Upper lobe of left lung (tissue), 6 donors: ENCODE data around the gene ZNF248. TPM values are rescaled to one million over a fixed set of nuclear protein-coding genes. Genes with fewer than 3 reads are reported as not detected.

Source experiments
- ATAC-seq, 2 donors: fragments of 200-7000 bp; cut with Tn5 transposase; one replicate each; pipeline ENCODE4 v1.9.1; 2022; ENCODE audit warnings: mild to moderate bottlenecking in 2 of 2, moderate library complexity in 2 of 2; ENCODE audit not compliant: low FRiP score in 2 of 2
- DNase-seq, 2 donors: peaks; one replicate each; pipeline ENCODE4 v3.0.0-alpha.2; 2019 to 2020
- H3K27ac ChIP-seq, 4 donors: fragments of 200-600 bp; sonication (generic); one replicate each; pipeline ENCODE4 v1.5.1; 2016 to 2019
- H3K27me3 ChIP-seq, 4 donors: fragments of 200-600 bp; sonication (generic); one replicate each; pipeline ENCODE4 v1.5.1; 2017 to 2019
- H3K36me3 ChIP-seq, 4 donors: fragments of 200-600 bp; sonication (generic); one replicate each; pipeline ENCODE4 v1.5.1; 2016 to 2019
- H3K4me1 ChIP-seq, 4 donors: fragments of 200-600 bp; sonication (generic); one replicate each; pipeline ENCODE4 v1.5.1; 2018 to 2019
- H3K4me3 ChIP-seq, 4 donors: fragments of 200-600 bp; sonication (generic); one replicate each; pipeline ENCODE4 v1.5.1; 2017 to 2019; ENCODE audit warnings: mild to moderate bottlenecking in 2 of 4, moderate library complexity in 1 of 4
- H3K9me3 ChIP-seq, 4 donors: fragments of 200-600 bp; sonication (generic); one replicate each; pipeline ENCODE4 v1.5.1; 2018 to 2019
- EP300 ChIP-seq, 4 donors: sonication (generic); formaldehyde crosslinking; IDR thresholded peaks; one replicate each; pipeline ENCODE4 v1.5.1; 2017; ENCODE audit warnings: antibody characterized with exemption in 4 of 4, control low read depth in 2 of 4
- POLR2A ChIP-seq, 4 donors: fragments of 450-650 bp; IDR thresholded peaks; one replicate each; pipeline ENCODE4 v1.5.1; 2016 to 2017; ENCODE audit warnings: antibody characterized with exemption in 4 of 4, mild to moderate bottlenecking in 2 of 4
- POLR2AphosphoS5 ChIP-seq, 2 donors: sonication (generic); formaldehyde crosslinking; IDR thresholded peaks; one replicate each; pipeline ENCODE4 v1.5.1; 2017; ENCODE audit warnings: antibody characterized with exemption in 2 of 2
- WGBS, 2 donors: methylation state at CpG; one replicate each; pipeline ENCODE4 v1.1.5; 2017 to 2018; 5-methylcytosine and 5-hydroxymethylcytosine counted together
- total RNA-seq, 6 donors: library from RNA; depleted of rRNA in 4 of 6; stranded (reverse); fragments of >200 nt in 4 of 6; gene quantifications; one replicate each; pipeline versions ENCODE4 v1.1.0 to v1.2.1, GENCODE V29; 2016 to 2021
- TF ChIP-seq, protein P1 (sequence below), 6 experiments: fragments of 450-650 bp in 4 of 6; fragments of 200-600 bp in 2 of 6; sonication (generic) in 2 of 6; IDR thresholded peaks; one replicate each; pipeline ENCODE4 v1.5.1; 2016 to 2019; ENCODE audit warnings: antibody characterized with exemption in 6 of 6
- donor health status: DM: no; HTN: no; CAD: no; lungs with moderate emphysema.
- donor health status: DM: no; HTN: yes; CAD: no; lungs with severe emphysema.

ZNF248 gene
- total RNA-seq, 6 donors from 2014 or later, result 8.5 to 38.8 (median 11.0) TPM

DNA sequence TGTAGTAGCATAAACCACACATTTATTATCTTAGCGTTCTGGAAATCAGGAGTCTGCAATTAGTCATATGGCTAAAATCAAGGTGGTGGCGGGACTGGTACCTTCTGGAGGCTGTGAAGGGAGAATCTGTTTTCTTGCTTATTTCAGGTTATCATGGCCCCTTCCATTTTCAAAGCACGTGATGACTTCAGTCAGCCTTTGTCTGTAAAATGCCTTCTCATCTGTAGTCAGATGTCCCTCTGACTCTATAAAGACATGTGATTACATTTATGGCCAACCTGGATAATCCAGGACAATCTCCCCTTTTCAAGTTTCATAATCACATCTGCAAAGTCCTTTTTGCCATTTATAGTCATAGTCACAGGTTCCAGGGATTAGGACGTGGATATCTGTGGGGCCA is 15.5 kb upstream of the ZNF248 start:
- 86 to 87% methylated on average over 4 of the region's 4 CpGs for WGBS, 2 donors
- no peaks in the 10 kb centered on the region for H3K36me3 ChIP-seq
- no peaks in the 10 kb centered on the region for H3K4me1 ChIP-seq
- H3K27ac ChIP-seq, result no peak overlapping the region
- ATAC-seq (no peak), DNase-seq (no peak)
- no peaks in the 10 kb centered on the region for H3K9me3 ChIP-seq
- TF ChIP-seq POLR2A (IDR thresholded peaks at IDR 0.05), result no peak
- TF ChIP-seq POLR2AphosphoS5 (IDR thresholded peaks at IDR 0.05), result no peak
- TF ChIP-seq, protein P1, sequence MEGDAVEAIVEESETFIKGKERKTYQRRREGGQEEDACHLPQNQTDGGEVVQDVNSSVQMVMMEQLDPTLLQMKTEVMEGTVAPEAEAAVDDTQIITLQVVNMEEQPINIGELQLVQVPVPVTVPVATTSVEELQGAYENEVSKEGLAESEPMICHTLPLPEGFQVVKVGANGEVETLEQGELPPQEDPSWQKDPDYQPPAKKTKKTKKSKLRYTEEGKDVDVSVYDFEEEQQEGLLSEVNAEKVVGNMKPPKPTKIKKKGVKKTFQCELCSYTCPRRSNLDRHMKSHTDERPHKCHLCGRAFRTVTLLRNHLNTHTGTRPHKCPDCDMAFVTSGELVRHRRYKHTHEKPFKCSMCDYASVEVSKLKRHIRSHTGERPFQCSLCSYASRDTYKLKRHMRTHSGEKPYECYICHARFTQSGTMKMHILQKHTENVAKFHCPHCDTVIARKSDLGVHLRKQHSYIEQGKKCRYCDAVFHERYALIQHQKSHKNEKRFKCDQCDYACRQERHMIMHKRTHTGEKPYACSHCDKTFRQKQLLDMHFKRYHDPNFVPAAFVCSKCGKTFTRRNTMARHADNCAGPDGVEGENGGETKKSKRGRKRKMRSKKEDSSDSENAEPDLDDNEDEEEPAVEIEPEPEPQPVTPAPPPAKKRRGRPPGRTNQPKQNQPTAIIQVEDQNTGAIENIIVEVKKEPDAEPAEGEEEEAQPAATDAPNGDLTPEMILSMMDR (IDR thresholded peaks at IDR 0.05), result no peak
- no peak for TF ChIP-seq EP300 (IDR thresholded peaks at IDR 0.05)
- H3K4me3 ChIP-seq, result no peak overlapping the region
- no peaks in the 10 kb centered on the region for H3K27me3 ChIP-seq

DNA sequence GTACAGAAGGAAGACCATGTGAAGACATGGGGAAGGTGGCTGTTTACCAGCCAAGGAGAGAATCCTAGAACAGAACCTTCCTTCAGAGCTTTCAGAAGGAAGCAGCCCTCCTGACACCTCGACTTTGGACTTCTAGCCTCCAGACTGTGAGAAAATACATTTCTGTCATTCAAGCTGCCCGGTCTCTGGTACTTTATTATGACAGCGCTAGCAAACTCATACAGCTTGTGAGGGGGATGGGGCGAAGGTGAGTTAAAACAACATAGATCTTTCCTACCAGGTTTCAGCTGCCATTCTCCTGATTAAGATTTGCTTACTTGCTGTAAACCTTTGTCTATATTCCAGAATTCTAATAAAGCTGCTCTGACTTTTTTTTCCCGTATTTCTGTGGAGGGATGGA is 14.9 kb upstream of the ZNF248 start:
- H3K4me1 ChIP-seq, result no peaks in the 10 kb centered on the region
- ATAC-seq (no peak), DNase-seq (no peak)
- H3K27me3 ChIP-seq, result no peaks in the 10 kb centered on the region
- H3K9me3 ChIP-seq, result no peaks in the 10 kb centered on the region
- H3K4me3 ChIP-seq, result no peak overlapping the region
- H3K36me3 ChIP-seq, result no peaks in the 10 kb centered on the region
- TF ChIP-seq, protein P1 (IDR thresholded peaks at IDR 0.05), result no peak
- TF ChIP-seq EP300 (IDR thresholded peaks at IDR 0.05) (no peak), POLR2AphosphoS5 (IDR thresholded peaks at IDR 0.05) (no peak)
- no peak overlapping the region for H3K27ac ChIP-seq
- WGBS, 2 donors, result 81 to 88% methylated on average over 5 of the region's 5 CpGs

GRCh38 chr10:37871568-37872251 is 14.3 kb upstream of the ZNF248 start:
- WGBS, 2 donors, result 71 to 80% methylated on average over 7 of the region's 7 CpGs
- H3K27ac ChIP-seq, result no peak overlapping the region
- H3K36me3 ChIP-seq, result no peaks in the 10 kb centered on the region
- H3K9me3 ChIP-seq, result no peaks in the 10 kb centered on the region
- H3K4me1 ChIP-seq, result no peaks in the 10 kb centered on the region
- no peak for DNase-seq
- H3K27me3 ChIP-seq, result no peaks in the 10 kb centered on the region
- no peak for TF ChIP-seq EP300 (IDR thresholded peaks at IDR 0.05)
- TF ChIP-seq POLR2AphosphoS5 (IDR thresholded peaks at IDR 0.05), result no peak
- no peak for TF ChIP-seq POLR2A (IDR thresholded peaks at IDR 0.05)
- TF ChIP-seq, protein P1 (IDR thresholded peaks at IDR 0.05), result no peak
- no peak overlapping the region for H3K4me3 ChIP-seq
- ATAC-seq, result no peak

- H3K9me3 ChIP-seq, result no peaks in the 10 kb centered on the region
- H3K27ac ChIP-seq, result no peak overlapping the region
- H3K36me3 ChIP-seq, result no peaks in the 10 kb centered on the region
- TF ChIP-seq, protein P1 (IDR thresholded peaks at IDR 0.05), result no peak
- TF ChIP-seq POLR2A (IDR thresholded peaks at IDR 0.05), result no peak
- TF ChIP-seq POLR2AphosphoS5 (IDR thresholded peaks at IDR 0.05), result no peak
- no peak for ATAC-seq
- no peak for DNase-seq
- no peak overlapping the region for H3K4me3 ChIP-seq
- H3K27me3 ChIP-seq, result no peaks in the 10 kb centered on the region
- 53 to 83% methylated on average over 2 of the region's 2 CpGs for WGBS, 2 donors
- no peaks in the 10 kb centered on the region for H3K4me1 ChIP-seq
Measured at GRCh38 chr10:37871143-37871542, 13.7 kb upstream of the ZNF248 start.

- H3K27ac ChIP-seq, result no peak overlapping the region
- TF ChIP-seq EP300 (IDR thresholded peaks at IDR 0.05) (no peak), POLR2AphosphoS5 (IDR thresholded peaks at IDR 0.05) (no peak), POLR2A (IDR thresholded peaks at IDR 0.05) (no peak)
- TF ChIP-seq, protein P1 (IDR thresholded peaks at IDR 0.05), result no peak
- no peaks in the 10 kb centered on the region for H3K9me3 ChIP-seq
- no peaks in the 10 kb centered on the region for H3K36me3 ChIP-seq
- no peaks in the 10 kb centered on the region for H3K4me1 ChIP-seq
- ATAC-seq (no peak), DNase-seq (no peak)
- 83 to 88% methylated on average over 3 of the region's 3 CpGs for WGBS, 2 donors
- no peak overlapping the region for H3K4me3 ChIP-seq
- H3K27me3 ChIP-seq, result no peaks in the 10 kb centered on the region
Measured at GRCh38 chr10:37868796-37869195, 11.4 kb upstream of the ZNF248 start.
